ENCODE data around the gene ZFAND3.
"Not testable (repeated sequence)": the region's sequence is repeated elsewhere in the genome, so short reads cannot be mapped to it uniquely, and the experiment has no call there.

ZFAND3 gene

DNA sequence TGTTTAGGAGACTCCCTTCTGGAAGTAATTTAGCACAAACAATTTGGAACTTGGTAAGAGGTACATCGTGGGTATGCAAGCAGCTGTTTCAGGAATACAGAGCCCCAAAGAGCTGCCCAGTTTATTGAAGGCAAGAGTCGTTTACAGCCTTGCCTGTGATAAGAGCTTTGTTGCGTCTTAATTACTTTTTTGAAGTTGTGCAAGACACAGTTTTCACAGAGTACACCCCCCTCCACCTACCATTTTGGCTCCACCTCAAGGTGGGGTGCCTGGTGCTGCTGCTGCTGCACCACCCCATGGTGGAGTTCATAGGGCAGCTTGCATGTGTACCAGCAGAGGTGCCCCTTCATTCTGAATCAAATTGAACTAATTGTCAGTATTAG, 296.1 kb downstream of the ZFAND3 start:
- TF ChIP-seq CTCF (IDR thresholded peaks at IDR 0.05; ENCODE audit: borderline replicate concordance, insufficient read depth, low read depth, low read length) = no peak

DNA sequence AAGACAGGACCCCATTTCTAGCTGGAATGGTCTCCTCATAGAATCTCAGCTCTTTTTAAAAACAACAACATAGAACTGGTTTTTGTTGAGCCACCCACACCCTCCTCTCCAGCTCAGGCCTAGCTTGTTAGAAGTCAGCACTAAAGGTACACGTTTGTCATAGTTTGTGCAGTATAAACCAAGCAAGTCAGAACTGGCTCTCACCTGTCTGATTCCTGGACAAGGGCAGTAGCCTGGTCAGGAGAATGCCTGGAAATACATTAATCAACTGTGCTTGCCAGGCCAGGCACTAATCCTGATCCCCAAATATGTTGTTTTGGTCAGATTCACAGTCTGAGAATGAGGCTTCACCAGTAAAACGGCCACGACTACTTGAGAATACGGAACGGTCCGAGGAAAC, 296.7 kb downstream of the ZFAND3 start:
- TF ChIP-seq CTCF (IDR thresholded peaks at IDR 0.05; ENCODE audit: borderline replicate concordance, insufficient read depth, low read depth, low read length) = no peak
- H3K4me3 ChIP-seq (ENCODE audit: low read depth, low read length) = no peak overlapping the region

More for the DNA sequence above, 296.1 kb downstream of the ZFAND3 start:
- H3K4me3 ChIP-seq (ENCODE audit: low read depth, low read length) = no peak overlapping the region

DNA sequence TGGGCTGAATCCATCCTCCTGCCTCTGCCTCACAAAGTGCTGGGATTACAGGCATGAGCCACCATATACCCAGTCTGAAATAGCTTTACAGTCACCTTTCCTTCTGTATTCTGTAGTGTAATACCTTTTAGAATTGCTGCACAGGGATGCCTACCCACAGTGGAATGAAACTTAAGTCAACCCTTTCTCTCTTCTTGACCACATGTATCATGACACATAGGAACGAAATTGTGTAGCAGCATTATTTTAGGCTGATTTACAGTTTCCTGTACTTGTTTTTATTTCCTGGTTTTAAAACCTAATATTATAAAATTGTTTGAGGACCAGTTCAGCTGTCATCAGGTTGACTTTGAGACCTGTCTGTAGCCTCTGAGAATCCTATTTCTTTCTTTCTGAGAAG, 297.8 kb downstream of the ZFAND3 start:
- no peak overlapping the region for H3K4me3 ChIP-seq (ENCODE audit: low read depth, low read length)
- TF ChIP-seq CTCF (IDR thresholded peaks at IDR 0.05; ENCODE audit: borderline replicate concordance, insufficient read depth, low read depth, low read length) = no peak

DNA sequence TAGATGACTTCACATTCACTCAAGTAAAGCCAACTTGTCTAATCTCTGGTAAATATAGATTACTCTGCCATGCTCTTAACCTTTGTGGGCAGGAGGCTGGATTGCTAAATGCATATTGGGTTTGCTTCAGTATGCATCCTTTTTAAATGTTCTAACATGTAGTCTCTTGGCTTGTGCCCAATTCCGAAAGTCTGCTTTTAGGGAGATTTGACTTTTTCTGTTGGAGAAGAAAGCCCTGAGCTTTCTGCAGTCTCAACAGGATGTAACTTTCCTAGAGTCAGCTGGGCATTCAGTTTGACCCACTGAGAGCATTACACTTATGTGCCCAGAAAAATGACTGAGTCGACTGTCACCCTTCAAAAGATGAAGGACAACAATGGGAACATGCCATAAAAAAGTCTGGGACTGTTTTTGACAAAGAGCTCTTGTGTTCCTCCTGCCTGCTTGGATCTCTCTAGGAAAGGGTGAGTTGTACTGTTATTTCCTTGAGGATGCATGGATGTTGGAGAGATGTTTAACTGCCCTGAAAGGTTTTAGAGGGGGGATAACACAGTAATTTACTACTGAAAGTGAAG, 299.4 kb downstream of the ZFAND3 start:
- no peak overlapping the region for H3K4me3 ChIP-seq (ENCODE audit: low read depth, low read length)
- no peak for TF ChIP-seq CTCF (IDR thresholded peaks at IDR 0.05; ENCODE audit: borderline replicate concordance, insufficient read depth, low read depth, low read length)

- H3K4me3 ChIP-seq (ENCODE audit: low read depth, low read length) = no peak overlapping the region
- TF ChIP-seq CTCF (IDR thresholded peaks at IDR 0.05; ENCODE audit: borderline replicate concordance, insufficient read depth, low read depth, low read length) = no peak
Measured at GRCh38 chr6:38119516-38119915, 300.0 kb downstream of the ZFAND3 start.

DNA sequence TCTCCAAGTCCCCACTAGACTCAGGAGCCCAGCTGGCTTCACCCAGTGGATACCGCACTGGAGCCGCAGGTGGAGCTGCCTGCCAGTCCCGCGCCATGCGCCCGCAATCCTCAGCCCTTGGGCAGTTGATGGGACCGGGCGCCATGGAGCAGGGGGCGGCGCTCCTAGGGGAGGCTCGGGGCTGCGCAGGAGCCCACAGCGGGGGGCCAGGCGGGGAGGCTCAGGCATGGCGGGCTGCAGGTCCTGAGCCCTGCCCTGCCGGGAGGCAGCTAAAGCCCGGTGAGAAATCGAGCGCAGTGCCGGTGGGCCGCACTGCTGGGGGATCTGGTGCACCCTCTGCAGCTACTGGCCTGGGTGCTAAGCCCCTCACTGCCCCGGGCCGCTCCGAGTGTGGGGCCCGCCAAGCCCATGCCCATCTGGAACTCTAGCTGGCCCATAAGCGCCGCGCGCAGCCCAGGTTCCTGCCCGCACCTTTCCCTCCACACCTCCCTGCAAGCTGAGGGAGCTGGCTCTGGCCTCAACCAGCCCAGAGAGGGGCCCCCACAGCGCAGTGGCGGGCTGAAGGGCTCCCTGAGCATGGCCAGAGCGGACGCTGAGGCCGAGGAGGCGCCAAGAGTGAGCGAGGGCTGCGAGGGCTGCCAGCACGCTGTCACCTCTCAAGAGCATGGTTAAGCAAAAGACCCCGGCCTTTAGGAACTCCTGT, 304.8 kb downstream of the ZFAND3 start:
- H3K4me3 ChIP-seq (ENCODE audit: low read depth, low read length) = not testable (repeated sequence)

DNA sequence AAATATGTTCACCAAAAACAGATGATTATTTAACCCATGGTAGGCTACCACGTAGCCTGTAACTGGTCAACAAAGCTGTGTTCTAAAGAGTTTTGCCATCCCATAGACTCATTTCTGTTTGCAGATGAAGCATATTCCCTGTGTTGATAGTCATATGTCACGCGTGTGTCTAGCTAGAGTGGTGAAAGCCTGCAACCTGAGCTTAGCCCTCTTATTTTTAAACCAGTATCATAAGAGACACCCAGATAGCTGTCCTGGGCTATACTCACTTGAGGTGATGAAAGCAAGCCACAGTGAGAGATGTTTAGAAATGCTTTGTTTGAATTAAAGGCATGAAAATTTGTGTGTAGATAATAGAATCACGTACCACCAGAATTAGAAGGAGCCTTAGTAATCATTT, 307.8 kb downstream of the ZFAND3 start:
- no peak for TF ChIP-seq CTCF (IDR thresholded peaks at IDR 0.05; ENCODE audit: borderline replicate concordance, insufficient read depth, low read depth, low read length)
- no peak overlapping the region for H3K4me3 ChIP-seq (ENCODE audit: low read depth, low read length)
